ENCODE results near the gene TRIM10. TPM values are rescaled to one million over a fixed set of nuclear protein-coding genes. Genes with fewer than 3 reads are reported as not detected.

The TRIM10 gene
- total and polyA plus RNA-seq, 11 donors, result not detected

- intact Hi-C loops (cut with DNase I), result no loop called here
- Histone ChIP-seq H3K27me3 (peaks cover 0 to 20% (median 0%) of the 10 kb centered on the region in 9 donors), H3K4me3 (no peak overlapping the region), H3K9me3 (no peaks in the 10 kb centered on the region), H3K4me1 (peaks cover 0 to 20% (median 2%) of the 10 kb centered on the region in 12 donors), H3K36me3 (no peaks in the 10 kb centered on the region), H3K27ac (no peak overlapping the region)
- no peak for DNase-seq
- TF ChIP-seq POLR2A (IDR thresholded peaks at IDR 0.05), result no peak
- TF ChIP-seq, protein P1, sequence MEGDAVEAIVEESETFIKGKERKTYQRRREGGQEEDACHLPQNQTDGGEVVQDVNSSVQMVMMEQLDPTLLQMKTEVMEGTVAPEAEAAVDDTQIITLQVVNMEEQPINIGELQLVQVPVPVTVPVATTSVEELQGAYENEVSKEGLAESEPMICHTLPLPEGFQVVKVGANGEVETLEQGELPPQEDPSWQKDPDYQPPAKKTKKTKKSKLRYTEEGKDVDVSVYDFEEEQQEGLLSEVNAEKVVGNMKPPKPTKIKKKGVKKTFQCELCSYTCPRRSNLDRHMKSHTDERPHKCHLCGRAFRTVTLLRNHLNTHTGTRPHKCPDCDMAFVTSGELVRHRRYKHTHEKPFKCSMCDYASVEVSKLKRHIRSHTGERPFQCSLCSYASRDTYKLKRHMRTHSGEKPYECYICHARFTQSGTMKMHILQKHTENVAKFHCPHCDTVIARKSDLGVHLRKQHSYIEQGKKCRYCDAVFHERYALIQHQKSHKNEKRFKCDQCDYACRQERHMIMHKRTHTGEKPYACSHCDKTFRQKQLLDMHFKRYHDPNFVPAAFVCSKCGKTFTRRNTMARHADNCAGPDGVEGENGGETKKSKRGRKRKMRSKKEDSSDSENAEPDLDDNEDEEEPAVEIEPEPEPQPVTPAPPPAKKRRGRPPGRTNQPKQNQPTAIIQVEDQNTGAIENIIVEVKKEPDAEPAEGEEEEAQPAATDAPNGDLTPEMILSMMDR (IDR thresholded peaks at IDR 0.05), result no peak
- no peak for ATAC-seq
- 85 to 89% (median 87%) methylated on average over 12 to 17 of the region's 17 CpGs for WGBS, 4 donors
These were observed 815 bp downstream of the TRIM10 start for GRCh38 chr6:30160008-30160784.

DNA sequence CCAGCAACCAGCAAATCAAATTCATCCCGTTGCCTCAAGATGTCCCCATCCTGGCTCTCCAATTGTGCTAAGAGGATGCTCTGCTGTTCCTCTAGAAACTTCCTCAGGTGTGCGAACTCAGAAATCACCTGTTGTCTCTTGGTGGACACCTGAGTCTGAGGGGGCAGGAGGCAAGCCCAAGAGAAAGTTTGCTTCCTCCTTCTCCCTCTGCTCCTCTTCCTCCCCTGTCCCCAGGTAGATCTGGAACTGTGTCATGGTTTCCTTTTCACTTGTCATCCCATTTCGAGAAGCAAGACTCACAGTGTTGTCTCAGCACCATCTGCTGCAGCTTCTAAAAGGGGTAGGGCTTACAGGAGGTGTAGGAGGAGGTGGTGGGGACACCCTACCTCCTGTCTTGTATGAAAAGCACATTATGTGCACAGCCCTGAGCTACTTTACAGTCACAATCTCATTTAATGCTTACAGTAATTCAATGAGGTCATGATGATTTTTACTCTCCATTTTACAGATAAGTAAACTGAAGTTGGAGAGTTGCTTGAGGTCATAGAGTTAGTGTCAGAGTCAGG lies 2.5 kb downstream of the TRIM10 start:
- Histone ChIP-seq H3K36me3 (no peaks in the 10 kb centered on the region), H3K27me3 (peaks cover 0 to 17% (median 0%) of the 10 kb centered on the region in 9 donors), H3K9me3 (no peaks in the 10 kb centered on the region), H3K4me3 (no peak overlapping the region), H3K4me1 (peaks cover 0 to 28% (median 2%) of the 10 kb centered on the region in 12 donors), H3K27ac (no peak overlapping the region)
- intact Hi-C loops (cut with DNase I), result no loop called here
- WGBS, 4 donors, result 60 to 82% (median 67%) methylated on average over 3 of the region's 3 CpGs
- TF ChIP-seq, protein P1 (IDR thresholded peaks at IDR 0.05), result no peak
- TF ChIP-seq POLR2A (IDR thresholded peaks at IDR 0.05), result no peak
- ATAC-seq (no peak), DNase-seq (no peak)

DNA sequence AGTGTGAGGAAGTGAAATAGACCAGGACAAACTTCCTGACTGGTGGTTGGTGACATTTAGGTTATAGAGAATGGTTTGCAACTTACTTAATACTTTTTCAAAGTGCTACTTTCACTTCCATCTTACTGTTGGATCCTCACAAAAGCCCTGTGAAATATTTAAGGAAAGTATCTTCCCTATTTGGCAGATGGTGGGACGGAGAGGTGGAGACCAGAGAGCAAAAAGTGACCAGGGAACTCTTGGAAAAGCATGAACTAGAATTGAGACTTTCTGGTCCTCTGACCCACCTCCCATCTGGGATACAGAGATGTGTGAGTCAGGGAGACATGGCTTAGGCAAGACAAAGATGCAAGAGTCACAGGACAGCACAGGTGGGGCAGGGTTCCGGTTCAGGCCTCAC lies 3.0 kb downstream of the TRIM10 start:
- H3K4me1 ChIP-seq, result peaks cover 0 to 28% (median 2%) of the 10 kb centered on the region in 12 donors
- H3K36me3 ChIP-seq, result no peaks in the 10 kb centered on the region
- H3K27me3 ChIP-seq, result peaks cover 0 to 11% (median 0%) of the 10 kb centered on the region in 9 donors
- intact Hi-C loops (cut with DNase I), result no loop called here
- H3K4me3 ChIP-seq, result no peak overlapping the region
- DNase-seq (no peak), ATAC-seq (no peak)
- H3K27ac ChIP-seq, result no peak overlapping the region
- 84 to 91% (median 87%) methylated on average over 2 of the region's 2 CpGs for WGBS, 4 donors
- no peak for TF ChIP-seq POLR2A (IDR thresholded peaks at IDR 0.05)
- TF ChIP-seq, protein P1 (IDR thresholded peaks at IDR 0.05), result no peak
- H3K9me3 ChIP-seq, result no peaks in the 10 kb centered on the region

GRCh38 chr6:30157581-30157980 lies 3.4 kb downstream of the TRIM10 start:
- no peaks in the 10 kb centered on the region for H3K9me3 ChIP-seq
- no peak overlapping the region for H3K27ac ChIP-seq
- intact Hi-C loops (cut with DNase I), result no loop called here

More at GRCh38 chr6:30157581-30157980, 3.4 kb downstream of the TRIM10 start:
- Histone ChIP-seq H3K36me3 (no peaks in the 10 kb centered on the region), H3K4me3 (no peak overlapping the region), H3K4me1 (peaks cover 0 to 28% (median 2%) of the 10 kb centered on the region in 12 donors), H3K27me3 (peaks cover 0 to 10% (median 0%) of the 10 kb centered on the region in 9 donors)
- ATAC-seq (no peak), DNase-seq (no peak)
- no peak for TF ChIP-seq POLR2A (IDR thresholded peaks at IDR 0.05)
- TF ChIP-seq, protein P1 (IDR thresholded peaks at IDR 0.05), result no peak
